MM.1S (cell line): ENCODE data around the gene KRT12.

Source experiments
- DNase-seq: peaks from one replicate; pipeline ENCODE4 v3.0.0-alpha.2; 2015
- H2AFZ ChIP-seq: fragments of 300-600 bp; sonication (generic); 2 replicates; pipeline ENCODE4 v1.6.0; 2016; ENCODE audit warnings: antibody characterized with exemption, low read length
- H3F3A ChIP-seq: fragments of 300-600 bp; sonication (generic); 2 replicates; pipeline ENCODE4 v1.6.1; 2016; ENCODE audit warnings: mild to moderate bottlenecking, antibody characterized with exemption, low read length, moderate library complexity, mixed read lengths; ENCODE audit not compliant: insufficient read depth
- H3K27ac ChIP-seq: fragments of 300-600 bp; sonication (generic); 2 replicates; pipeline ENCODE4 v1.5.1; 2016; ENCODE audit warnings: mild to moderate bottlenecking, low read length
- H3K27me3 ChIP-seq: fragments of 300-600 bp; sonication (generic); replicated peaks from 2 replicates; pipeline ENCODE4 v1.6.0; 2016; ENCODE audit warnings: low read length; ENCODE audit not compliant: insufficient read depth
- H3K36me3 ChIP-seq: fragments of 300-600 bp; sonication (generic); replicated peaks from 2 replicates; pipeline ENCODE4 v1.6.1; 2016; ENCODE audit warnings: mild to moderate bottlenecking, low read length, mixed read lengths; ENCODE audit not compliant: insufficient read depth
- H3K4me1 ChIP-seq: fragments of 300-600 bp; sonication (generic); 2 replicates; pipeline ENCODE4 v1.6.1; 2016; ENCODE audit warnings: low read length, mixed read lengths
- H3K4me2 ChIP-seq: fragments of 300-600 bp; sonication (generic); 2 replicates; pipeline ENCODE4 v1.6.0; 2016; ENCODE audit warnings: low read depth, low read length
- H3K4me3 ChIP-seq: fragments of 300-600 bp; sonication (generic); 2 replicates; pipeline ENCODE4 v1.5.1; 2016; ENCODE audit warnings: low read length, mixed read lengths
- H3K79me2 ChIP-seq: fragments of 300-600 bp; sonication (generic); 2 replicates; pipeline ENCODE4 v1.6.1; 2016; ENCODE audit warnings: mixed run types, low read length, mixed read lengths
- H3K9ac ChIP-seq: fragments of 300-600 bp; sonication (generic); 2 replicates; pipeline ENCODE4 v1.6.1; 2016; ENCODE audit warnings: low read length, mixed read lengths
- H3K9me2 ChIP-seq: fragments of 300-600 bp; sonication (generic); replicated peaks from 2 replicates; pipeline ENCODE4 v1.6.1; 2016; ENCODE audit warnings: mild to moderate bottlenecking, low read length, mixed read lengths; ENCODE audit not compliant: insufficient read depth
- H3K9me3 ChIP-seq: fragments of 300-600 bp; sonication (generic); replicated peaks from 2 replicates; pipeline ENCODE4 v1.6.1; 2016; ENCODE audit warnings: mild to moderate bottlenecking, low read length, mixed read lengths; ENCODE audit not compliant: insufficient read depth
- H4K20me1 ChIP-seq: fragments of 300-600 bp; sonication (generic); 2 replicates; pipeline ENCODE4 v1.6.1; 2016; ENCODE audit warnings: mild to moderate bottlenecking, low read length, moderate library complexity, mixed read lengths; ENCODE audit not compliant: insufficient read depth
- EZH2 ChIP-seq: fragments of 300-600 bp; sonication (generic); optimal IDR thresholded peaks from 2 replicates; pipeline ENCODE3; 2017; ENCODE audit warnings: low read depth, mild to moderate bottlenecking, antibody characterized with exemption, low read length, mixed read lengths
- EZH2phosphoT487 ChIP-seq: fragments of 300-600 bp; sonication (generic); IDR thresholded peaks from 2 replicates; pipeline ENCODE4 v1.6.1; 2018; ENCODE audit warnings: antibody characterized with exemption, low read length
- TF ChIP-seq, protein P1 (sequence below): fragments of 300-600 bp; sonication (generic); IDR thresholded peaks from 2 replicates; pipeline ENCODE4 v1.5.1; 2016; ENCODE audit warnings: antibody characterized with exemption, low read length, mixed read lengths

The KRT12 gene

DNA sequence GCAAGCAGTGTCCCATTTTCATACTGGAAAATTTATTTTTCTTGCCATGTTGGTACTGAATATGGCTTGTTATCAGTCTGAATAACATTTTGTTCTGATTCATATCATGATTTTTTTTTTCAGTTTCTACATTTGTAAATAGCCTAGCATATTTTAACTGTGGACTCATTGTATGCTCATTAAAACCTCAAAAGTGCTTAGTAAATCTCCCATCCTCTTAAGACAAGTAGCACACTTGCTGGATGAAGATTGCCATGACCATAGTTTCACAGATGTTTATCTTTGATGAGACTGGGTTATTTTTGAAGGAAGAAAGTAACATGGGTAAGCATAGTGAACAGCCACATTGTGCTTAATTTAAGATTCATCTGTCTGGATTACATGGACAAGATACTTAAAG, 45.5 kb downstream of the KRT12 start:
- Histone ChIP-seq H3K36me3 (no peaks in the 10 kb centered on the region), H3K27ac (no peak overlapping the region), H3K9me2 (no peaks in the 10 kb centered on the region), H3K4me1 (0 out of 2 replicates have a peak, but pooled peaks cover 13% of the 10 kb centered on the region), H3K9ac (no peak overlapping the region), H3F3A (peaks cover 21% of the 10 kb centered on the region), H3K79me2 (peaks cover 10% of the 10 kb centered on the region; the same call in 1 of the 2 replicates), H3K9me3 (no peaks in the 10 kb centered on the region), H3K4me2 (no peak overlapping the region), H2AFZ (no peak overlapping the region), H4K20me1 (no peaks in the 10 kb centered on the region), H3K27me3 (no peaks in the 10 kb centered on the region), H3K4me3 (no peak overlapping the region)
- TF ChIP-seq, protein P1, sequence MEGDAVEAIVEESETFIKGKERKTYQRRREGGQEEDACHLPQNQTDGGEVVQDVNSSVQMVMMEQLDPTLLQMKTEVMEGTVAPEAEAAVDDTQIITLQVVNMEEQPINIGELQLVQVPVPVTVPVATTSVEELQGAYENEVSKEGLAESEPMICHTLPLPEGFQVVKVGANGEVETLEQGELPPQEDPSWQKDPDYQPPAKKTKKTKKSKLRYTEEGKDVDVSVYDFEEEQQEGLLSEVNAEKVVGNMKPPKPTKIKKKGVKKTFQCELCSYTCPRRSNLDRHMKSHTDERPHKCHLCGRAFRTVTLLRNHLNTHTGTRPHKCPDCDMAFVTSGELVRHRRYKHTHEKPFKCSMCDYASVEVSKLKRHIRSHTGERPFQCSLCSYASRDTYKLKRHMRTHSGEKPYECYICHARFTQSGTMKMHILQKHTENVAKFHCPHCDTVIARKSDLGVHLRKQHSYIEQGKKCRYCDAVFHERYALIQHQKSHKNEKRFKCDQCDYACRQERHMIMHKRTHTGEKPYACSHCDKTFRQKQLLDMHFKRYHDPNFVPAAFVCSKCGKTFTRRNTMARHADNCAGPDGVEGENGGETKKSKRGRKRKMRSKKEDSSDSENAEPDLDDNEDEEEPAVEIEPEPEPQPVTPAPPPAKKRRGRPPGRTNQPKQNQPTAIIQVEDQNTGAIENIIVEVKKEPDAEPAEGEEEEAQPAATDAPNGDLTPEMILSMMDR, result no peak
- TF ChIP-seq EZH2 (no peak), EZH2phosphoT487 (no peak)
- no peak for DNase-seq

DNA sequence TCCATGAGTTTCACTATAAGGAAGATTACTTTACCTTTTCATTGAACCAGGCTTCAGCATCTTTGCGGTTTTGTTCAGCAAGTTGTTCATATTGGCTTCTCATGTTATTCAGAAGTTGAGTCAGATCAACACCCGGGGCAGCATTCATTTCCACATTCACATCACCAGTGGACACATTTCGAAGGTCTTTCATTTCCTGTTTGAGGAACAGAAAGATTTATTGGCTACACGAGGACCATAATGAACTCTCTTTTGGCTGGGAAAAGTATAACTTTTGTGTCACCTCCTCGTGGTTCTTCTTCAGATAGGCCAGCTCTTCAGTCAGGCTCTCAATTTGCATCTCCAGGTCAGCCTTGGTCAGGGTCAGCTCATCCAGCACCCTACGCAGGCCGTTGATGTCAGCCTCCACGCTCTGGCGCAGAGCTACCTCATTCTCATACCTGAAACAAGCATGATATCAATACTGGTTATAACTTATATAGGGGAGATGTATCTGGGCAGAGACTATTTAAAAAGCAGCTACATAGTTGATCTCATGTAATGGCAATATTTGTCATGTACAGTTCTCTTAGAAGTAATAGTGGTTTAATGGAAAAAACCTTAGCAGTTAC, 46.7 kb downstream of the KRT12 start:
- no peak overlapping the region for H3K27ac ChIP-seq
- H3K4me1 ChIP-seq, result 0 out of 2 replicates have a peak, but pooled peaks cover 13% of the 10 kb centered on the region
- H3K27me3 ChIP-seq, result no peaks in the 10 kb centered on the region
- no peak overlapping the region for H2AFZ ChIP-seq
- H3K9ac ChIP-seq, result no peak overlapping the region
- H3K4me3 ChIP-seq, result no peak overlapping the region
- no peak overlapping the region for H3K4me2 ChIP-seq
- no peaks in the 10 kb centered on the region for H4K20me1 ChIP-seq
- no peak for TF ChIP-seq EZH2phosphoT487
- TF ChIP-seq, protein P1, result no peak
- DNase-seq, result no peak
- no peaks in the 10 kb centered on the region for H3K9me2 ChIP-seq
- peaks cover 10% of the 10 kb centered on the region; the same call in 1 of the 2 replicates for H3K79me2 ChIP-seq
- no peaks in the 10 kb centered on the region for H3K9me3 ChIP-seq
- H3K36me3 ChIP-seq, result no peaks in the 10 kb centered on the region
- peaks cover 21% of the 10 kb centered on the region for H3F3A ChIP-seq

DNA sequence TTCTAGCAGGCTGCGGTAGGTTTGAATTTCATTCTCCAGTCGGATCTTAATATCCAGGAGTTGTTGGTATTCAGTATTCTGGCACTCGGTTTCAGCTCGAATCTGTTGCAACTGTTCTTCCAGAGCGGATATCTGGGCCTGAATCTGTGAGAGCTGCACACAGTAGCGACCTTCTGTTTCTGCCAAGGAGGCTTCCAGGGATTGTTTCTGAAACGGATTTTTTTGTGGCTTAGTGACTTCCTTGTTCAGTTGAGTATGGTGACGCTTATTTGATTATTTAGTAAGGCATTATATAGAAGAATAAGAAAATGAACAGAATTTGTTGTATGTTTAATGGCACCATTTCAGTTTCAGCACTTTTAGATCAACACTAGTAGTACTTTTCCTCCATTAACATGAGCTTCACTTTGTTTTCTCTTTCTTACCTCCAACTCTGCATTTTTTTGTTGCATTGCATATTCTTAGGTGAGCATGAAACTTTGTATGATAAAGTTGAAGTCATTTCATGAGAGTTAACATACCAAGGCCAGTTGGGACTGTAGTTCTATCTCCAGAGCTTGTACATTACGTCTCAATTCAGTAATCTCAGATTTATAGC, 47.4 kb downstream of the KRT12 start:
- H3K27ac ChIP-seq, result no peak overlapping the region; the same call in 1 of the 2 replicates
- H3K79me2 ChIP-seq, result peaks cover 10% of the 10 kb centered on the region; the same call in 1 of the 2 replicates
- H3K27me3 ChIP-seq, result no peaks in the 10 kb centered on the region

More for the DNA sequence above, 47.4 kb downstream of the KRT12 start:
- Histone ChIP-seq H4K20me1 (no peaks in the 10 kb centered on the region), H3K4me3 (peak overlapping the region; percentile 65), H3K9me3 (no peaks in the 10 kb centered on the region), H3K9me2 (no peaks in the 10 kb centered on the region), H3K9ac (no peak overlapping the region), H3K4me2 (peak overlapping the region; percentile 34), H3F3A (peaks cover 21% of the 10 kb centered on the region), H2AFZ (peak overlapping the region; percentile 80), H3K4me1 (0 out of 2 replicates have a peak, but pooled peaks cover 13% of the 10 kb centered on the region), H3K36me3 (no peaks in the 10 kb centered on the region)
- TF ChIP-seq, protein P1, result no peak
- TF ChIP-seq EZH2phosphoT487 (no peak), EZH2 (no peak)
- no peak for DNase-seq
